Activated gamma-delta T cell treated with Interleukin-2 at 50 U/mL for 16 hours (primary cell): Measurements from ENCODE around the gene LSM14A.

Experiments
- DNase-seq: peaks from one replicate; pipeline ENCODE4 v3.0.0-alpha.2; 2020

Gene LSM14A

DNA sequence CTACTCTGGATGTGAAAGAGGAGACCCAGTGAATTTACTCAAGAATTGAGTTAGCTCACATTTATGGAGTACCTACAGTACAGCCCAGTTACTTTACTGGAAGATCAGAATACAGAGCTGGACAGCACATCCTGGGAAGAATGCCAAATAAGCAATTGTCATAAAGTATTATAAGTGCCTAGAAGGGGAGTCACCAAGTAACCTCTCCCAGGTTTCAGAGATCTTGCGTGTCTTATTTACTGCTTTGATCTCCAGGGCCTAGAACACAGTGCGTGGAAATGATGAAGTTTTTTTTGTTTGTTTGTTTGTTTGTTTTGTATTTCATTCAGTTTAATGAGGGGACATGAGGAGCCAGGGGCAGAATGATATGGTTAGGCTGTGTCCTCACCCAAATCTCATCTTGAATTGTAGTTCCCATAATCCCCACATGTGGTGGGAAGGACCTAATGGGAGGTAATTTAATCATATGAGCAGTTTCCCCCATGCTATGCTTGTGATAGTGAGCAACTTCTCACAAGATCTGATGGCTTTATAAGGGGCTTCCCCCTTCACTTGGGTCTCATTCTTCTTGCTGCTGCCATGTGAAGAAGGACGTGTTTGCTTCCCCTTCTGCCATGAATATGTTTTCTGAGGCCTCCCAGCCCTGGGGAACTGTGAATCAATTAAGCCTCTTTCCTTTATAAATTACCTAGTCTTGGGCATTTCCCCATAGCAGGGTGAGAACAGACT lies 87.2 kb downstream of the LSM14A start:
- no peak for DNase-seq

- DNase-seq = no peak
These were observed 88.5 kb downstream of the LSM14A start for GRCh38 chr19:34260771-34261173.

GRCh38 chr19:34261334-34262109 lies 89.2 kb downstream of the LSM14A start:
- no peak for DNase-seq

- DNase-seq = no peak
These were observed 91.5 kb downstream of the LSM14A start for GRCh38 chr19:34263745-34264237.

DNA sequence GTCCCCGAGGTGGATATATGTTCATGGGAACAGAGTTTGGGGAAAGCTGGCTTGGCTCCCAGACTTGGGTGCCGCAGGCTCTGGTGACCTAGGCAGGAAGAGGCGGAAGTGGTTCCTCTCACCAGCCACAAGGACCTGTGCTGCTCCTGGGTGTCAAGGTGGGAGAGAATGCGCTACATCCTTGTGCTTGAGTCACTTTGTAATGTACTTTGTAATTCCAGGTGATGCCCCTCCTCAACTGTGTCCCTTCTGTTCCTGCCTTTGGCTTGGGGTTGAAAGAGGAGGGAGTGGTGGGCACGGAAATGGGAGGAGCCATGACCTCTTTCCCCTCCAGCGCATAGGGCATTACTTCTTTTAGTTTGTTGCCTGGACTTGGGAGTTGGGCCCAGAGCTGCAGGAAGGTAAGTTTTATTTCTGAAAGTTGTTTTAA lies 92.9 kb downstream of the LSM14A start:
- DNase-seq = no peak

DNA sequence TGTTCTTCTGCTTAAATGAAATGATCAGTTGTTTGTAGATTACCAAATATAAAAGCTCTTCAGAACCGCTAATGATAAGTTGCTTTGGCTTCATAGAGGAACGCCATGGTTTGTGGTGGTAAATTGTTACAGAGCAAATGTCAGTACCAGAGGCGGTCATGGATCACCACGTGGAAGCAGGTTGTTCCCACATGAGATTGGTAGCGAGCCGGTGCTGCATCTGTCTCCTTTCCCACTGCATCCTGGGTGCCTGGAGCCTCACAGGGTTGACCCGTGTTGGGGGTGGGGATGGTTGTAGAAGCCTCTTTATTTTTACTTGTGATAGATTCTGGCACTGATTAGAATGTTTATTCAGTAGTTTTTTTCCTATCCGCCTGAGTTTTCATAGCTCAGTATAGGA lies 96.8 kb downstream of the LSM14A start:
- no peak for DNase-seq

GRCh38 chr19:34269489-34269888 lies 97.2 kb downstream of the LSM14A start:
- no peak for DNase-seq

DNA sequence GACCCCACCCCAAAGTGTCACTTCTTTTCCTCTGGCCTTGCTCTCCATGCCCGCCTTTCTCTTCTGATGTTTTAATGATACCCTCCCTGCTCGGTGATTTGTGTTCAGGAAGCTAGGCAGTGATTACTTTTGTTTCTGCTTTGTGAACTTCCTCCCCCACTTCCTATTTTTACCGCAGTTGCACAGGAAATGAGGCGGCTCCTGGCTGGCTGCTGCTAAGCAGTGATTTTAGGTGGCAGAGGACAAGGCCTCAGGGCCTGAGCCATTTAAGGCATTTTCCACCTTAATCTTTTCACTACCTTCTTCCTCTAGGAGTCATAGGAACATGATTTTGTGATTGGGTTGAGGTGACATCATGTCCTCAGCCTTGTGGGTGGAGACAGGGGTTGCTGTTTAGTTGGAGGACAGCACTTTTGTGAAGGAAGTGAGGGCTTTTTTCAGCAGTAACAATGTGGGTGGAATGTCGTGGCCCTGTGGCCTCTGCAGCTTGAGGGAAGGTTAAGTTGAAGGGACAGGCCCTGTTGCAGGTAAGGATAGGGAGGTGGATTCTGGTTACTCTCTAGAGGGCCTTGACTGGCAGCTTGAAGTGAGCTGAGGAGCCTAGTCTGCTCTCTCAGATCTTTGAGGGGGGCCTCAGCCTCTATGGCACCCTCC lies 97.8 kb downstream of the LSM14A start:
- peak; percentile 72 for DNase-seq

- no peak for DNase-seq
These were observed 100.8 kb downstream of the LSM14A start for GRCh38 chr19:34273121-34273520.

GRCh38 chr19:34274284-34274826 lies 102.1 kb downstream of the LSM14A start:
- no peak for DNase-seq

DNA sequence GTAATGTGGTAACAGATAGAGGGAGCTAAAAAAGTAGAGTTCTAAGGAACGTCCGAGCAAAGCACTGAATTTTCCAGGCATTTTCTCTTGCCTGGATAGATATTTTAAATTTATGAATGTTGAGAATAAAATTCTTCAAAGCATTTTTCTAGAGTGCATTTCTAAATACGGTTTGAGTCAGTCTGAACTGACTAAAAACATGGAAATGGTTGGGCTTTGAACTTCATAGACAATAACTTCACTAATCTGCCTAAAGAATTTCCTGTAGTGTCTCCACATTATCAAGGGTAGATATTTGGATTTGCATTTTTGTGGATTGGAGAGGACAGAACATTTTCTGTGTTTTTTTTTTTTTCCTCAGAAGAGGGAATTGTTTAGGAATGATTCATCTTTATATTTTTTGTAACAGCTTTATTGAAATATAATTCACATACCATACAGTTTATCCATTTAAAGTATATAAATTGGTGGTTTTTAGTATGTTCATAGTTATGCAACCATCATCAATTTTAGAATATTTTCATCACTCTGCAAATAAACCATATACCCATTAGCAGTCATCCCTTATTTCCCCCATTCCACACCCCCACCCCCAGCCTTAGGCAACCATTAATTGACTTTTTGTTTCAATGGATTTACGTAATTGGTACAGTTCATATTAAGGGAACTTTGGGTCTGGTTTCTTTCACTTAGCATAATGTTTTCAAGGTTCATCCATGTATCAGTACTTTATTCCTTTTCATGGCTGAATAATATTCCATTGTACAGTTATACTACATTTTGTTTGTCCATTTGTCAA lies 102.7 kb downstream of the LSM14A start:
- DNase-seq = no peak

GRCh38 chr19:34275705-34276104 lies 103.4 kb downstream of the LSM14A start:
- no peak for DNase-seq

DNA sequence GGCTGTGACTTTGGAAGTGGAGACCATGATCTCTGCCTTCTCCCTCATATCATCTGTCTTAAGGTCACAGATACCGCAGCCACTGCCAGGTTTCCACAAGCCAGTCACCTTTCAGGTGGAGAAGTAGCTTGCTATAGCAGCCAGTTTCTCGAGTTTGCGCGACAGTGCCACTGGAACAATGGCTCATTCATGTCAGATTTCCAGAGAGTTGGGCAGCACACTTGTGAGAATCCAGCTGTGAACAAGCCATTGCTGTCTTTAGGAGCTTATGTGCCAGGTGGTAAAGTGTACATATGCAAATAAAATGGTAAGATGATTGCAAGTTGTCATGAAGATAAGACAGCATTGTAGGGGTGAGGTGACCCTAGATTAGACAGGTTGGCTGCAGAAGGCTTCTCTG lies 104.3 kb downstream of the LSM14A start:
- DNase-seq = no peak

DNA sequence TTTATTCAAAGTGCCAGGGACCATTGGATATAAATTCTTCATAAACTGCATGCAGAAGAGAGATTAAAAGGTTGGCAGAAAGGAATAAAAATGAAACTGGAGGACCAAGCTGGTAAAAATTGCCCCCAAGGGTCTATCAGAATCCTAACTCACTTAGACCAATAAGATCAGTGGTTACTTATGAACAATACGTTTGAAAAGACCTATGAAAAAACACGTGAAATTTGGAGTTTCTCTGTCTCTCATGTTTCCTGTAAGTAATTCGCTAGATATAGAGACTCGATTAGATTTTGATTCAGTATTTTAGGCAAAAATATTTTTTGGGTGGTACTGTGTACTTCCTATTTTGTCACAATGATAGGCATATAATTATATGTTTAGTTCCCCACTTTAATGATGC lies 104.9 kb downstream of the LSM14A start:
- no peak for DNase-seq

- DNase-seq = no peak
These were observed 106.5 kb downstream of the LSM14A start for GRCh38 chr19:34278783-34279182.
